GM12878 (cell line): Measurements from ENCODE around the gene MESD. TPM values are rescaled to one million over a fixed set of nuclear protein-coding genes. Genes with fewer than 3 reads are reported as not detected.

Source experiments
- BCL11A ChIP-seq: IDR thresholded peaks from 2 replicates; pipeline ENCODE4 v1.6.1; 2011; ENCODE audit warnings: low read depth, low read length
- BHLHE40 ChIP-seq, 2 experiments: fragments of 450-650 bp in 1 of 2; IDR thresholded peaks; 2 replicates each; pipeline ENCODE4 v1.6.1; 2011 to 2017; ENCODE audit warnings: low read depth in 2 of 2, borderline replicate concordance in 1 of 2, improper control_type of control experiment in 1 of 2, low read length in 1 of 2, mild to moderate bottlenecking in 1 of 2
- BRCA1 ChIP-seq: IDR thresholded peaks from 2 replicates; pipeline ENCODE4 v1.6.1; 2011; ENCODE audit warnings: low read depth, low read length, improper control_type of control experiment
- ELK1 ChIP-seq: IDR thresholded peaks from 2 replicates; pipeline ENCODE4 v1.6.1; 2012; ENCODE audit warnings: low read depth, low read length, improper control_type of control experiment
- HCFC1 ChIP-seq: fragments of 150-350 bp; IDR thresholded peaks from 2 replicates; pipeline ENCODE4 v1.6.1; 2014; ENCODE audit warnings: low read length
- HSF1 ChIP-seq: fragments of 150-350 bp; IDR thresholded peaks from 2 replicates; pipeline ENCODE4 v1.6.1; 2014; ENCODE audit warnings: mild to moderate bottlenecking, low read depth, low read length
- LARP7 ChIP-seq: fragments of 450-650 bp; IDR thresholded peaks from 2 replicates; pipeline ENCODE4 v1.6.1; 2017; ENCODE audit warnings: mild to moderate bottlenecking
- MEF2B ChIP-seq: fragments of 450-650 bp; IDR thresholded peaks from 2 replicates; pipeline ENCODE4 v1.6.1; 2018; ENCODE audit warnings: mild to moderate bottlenecking, moderate library complexity; ENCODE audit not compliant: partially characterized antibody, poor library complexity, severe bottlenecking
- MTA3 ChIP-seq: IDR thresholded peaks from 2 replicates; pipeline ENCODE4 v1.6.1; 2012; ENCODE audit warnings: low read length, inconsistent platforms, borderline replicate concordance
- MXI1 ChIP-seq: fragments of 150-350 bp; IDR thresholded peaks from 2 replicates; pipeline ENCODE4 v1.6.1; 2011; ENCODE audit warnings: low read depth, mild to moderate bottlenecking, inconsistent platforms, low read length, improper control_type of control experiment
- NFYB ChIP-seq: IDR thresholded peaks from 2 replicates; pipeline ENCODE4 v1.6.1; 2011; ENCODE audit warnings: low read depth, mild to moderate bottlenecking, low read length, improper control_type of control experiment, moderate library complexity; ENCODE audit not compliant: insufficient read depth
- NRF1 ChIP-seq: conservative IDR thresholded peaks from 2 replicates; pipeline ENCODE4 v1.6.1; 2011; ENCODE audit warnings: mild to moderate bottlenecking, low read depth, low read length, improper control_type of control experiment
- PRDM15 ChIP-seq: fragments of 450-650 bp; formaldehyde crosslinking; IDR thresholded peaks from 2 replicates; pipeline ENCODE4 v1.4.0; 2020; ENCODE audit warnings: mild to moderate bottlenecking, moderate library complexity
- SREBF1 ChIP-seq: IDR thresholded peaks from 2 replicates; pipeline ENCODE4 v1.6.1; 2012; ENCODE audit warnings: mild to moderate bottlenecking, low read length
- TBL1XR1 ChIP-seq: IDR thresholded peaks from 2 replicates; pipeline ENCODE4 v1.6.1; 2012; ENCODE audit warnings: low read depth, low read length, improper control_type of control experiment
- TCF7 ChIP-seq: IDR thresholded peaks from 2 replicates; pipeline ENCODE4 v1.6.1; 2014; ENCODE audit warnings: antibody characterized with exemption, borderline replicate concordance
- ZBED1 ChIP-seq: IDR thresholded peaks from 2 replicates; pipeline ENCODE4 v1.6.1; 2016; ENCODE audit warnings: borderline replicate concordance
- ZNF217 ChIP-seq: fragments of 450-650 bp; IDR thresholded peaks from 2 replicates; pipeline ENCODE4 v1.6.1; 2017; ENCODE audit warnings: antibody characterized with exemption, mild to moderate bottlenecking
- ZNF592 ChIP-seq: fragments of 450-650 bp; IDR thresholded peaks from 2 replicates; pipeline ENCODE4 v1.6.1; 2017; ENCODE audit warnings: mild to moderate bottlenecking, moderate library complexity
- ZNF622 ChIP-seq: fragments of 450-650 bp; IDR thresholded peaks from 2 replicates; pipeline ENCODE4 v1.6.1; 2017; ENCODE audit warnings: mild to moderate bottlenecking, inconsistent platforms
- polyA plus RNA-seq, 11 experiments: library from polyadenylated mRNA; depleted of rRNA in 4 of 11; unstranded in 6 of 11; stranded (reverse) in 5 of 11; fragments of >200 nt; fragmentation: Nextera tagmentation in 4 of 11; fragmentation: Illumina TruSeq in 1 of 11; extraction: Ambion mirVana in 4 of 11; extraction: Trizol in 1 of 11; gene quantifications; 1 replicate in 1 of 11; 2 replicates in 10 of 11; pipeline versions ENCODE4 v1.2.1 to v1.2.3, GENCODE V29; 2011 to 2016; ENCODE audit warnings: inconsistent platforms in 2 of 11, missing spikeins in 2 of 11, low read depth in 1 of 11
- total RNA-seq, 4 experiments: library from RNA; depleted of rRNA in 3 of 4; stranded (reverse); fragments of >200 nt in 3 of 4; fragmentation: Illumina TruSeq in 1 of 4; extraction: Trizol in 1 of 4; gene quantifications; 2 replicates each; pipeline versions ENCODE4 v1.2.1 to v1.2.3, GENCODE V29; 2013 to 2021

Gene MESD
- total and polyA plus RNA-seq, 10 of the 15 experiments (the other 5 are each of a cell fraction or from before 2014, with no cell fraction given): 10.2 to 39.8 (median 20.9) TPM

GRCh38 chr15:81001152-81002008 is 11.8 kb upstream of the MESD start (continued):
- TF ChIP-seq ZNF592 (no peak), PRDM15 (CRISPR knock-in tag) (no peak), HSF1 (no peak), NRF1 (no peak), ZBED1 (no peak), MXI1 (peak; percentile 6; the same call in 1 of the 2 replicates), SREBF1 (no peak), HCFC1 (no peak), ZNF622 (no peak), MEF2B (no peak), LARP7 (peak; percentile 86; the same call in 1 of the 2 replicates), ELK1 (no peak), BHLHE40 (IDR thresholded peaks at IDR 0.05; ENCODE audit: borderline replicate concordance in 1 of 2, low read depth in 2 of 2, low read length in 1 of 2) (peak; percentile 2 to 66; a peak in 1 of 4 replicates), BCL11A (no peak), BRCA1 (no peak), TCF7 (no peak), MTA3 (no peak), NFYB (no peak), TBL1XR1 (no peak), ZNF217 (0 out of 2 replicates have a peak, but pooled peaks have one; percentile 44)
